ENCODE data around the gene C1orf210.

Gene C1orf210

GRCh38 chr1:43285269-43285990, at the start of gene C1orf210:
Gene C1orf210 (minus strand): TSS chr1:43285581. CDS start chr1:43283270, 2,311 bp downstream.
- H3K4me1 Mint-ChIP-seq, result no peaks in the 10 kb centered on the region
- peak within 1 kb of the TSS; percentile 82 to 86 (median 84) for H3K4me3 Mint-ChIP-seq
- H3K27ac Mint-ChIP-seq, result peak within 1 kb of the TSS; percentile 74 to 97 (median 84)
- peaks cover 19% of the 10 kb centered on the region for H3K27me3 Mint-ChIP-seq (ENCODE audit: low read depth)
- no peaks in the 10 kb centered on the region for H3K9me3 Mint-ChIP-seq
- no peaks in the 10 kb centered on the region for H3K36me3 Mint-ChIP-seq (ENCODE audit: low read depth)
- TF ChIP-seq CTCF (IDR thresholded peaks at IDR 0.05; ENCODE audit: unreplicated experiment in 3 of 3), result no peak

GRCh38 chr1:43334453-43335205, 49.2 kb upstream of the C1orf210 start:
- Mint-ChIP-seq H3K9me3 (no peaks in the 10 kb centered on the region), H3K36me3 (ENCODE audit: low read depth) (no peaks in the 10 kb centered on the region), H3K4me1 (peaks cover 6% of the 10 kb centered on the region), H3K27me3 (ENCODE audit: low read depth) (peaks cover 4% of the 10 kb centered on the region), H3K4me3 (no peak overlapping the region), H3K27ac (no peak overlapping the region)
- no peak for TF ChIP-seq CTCF (IDR thresholded peaks at IDR 0.05; ENCODE audit: unreplicated experiment in 3 of 3)

GRCh38 chr1:43331688-43332087, 46.3 kb upstream of the C1orf210 start:
- Mint-ChIP-seq H3K4me1 (peaks cover 6% of the 10 kb centered on the region), H3K27ac (no peak overlapping the region), H3K4me3 (no peak overlapping the region), H3K27me3 (ENCODE audit: low read depth) (no peaks in the 10 kb centered on the region), H3K9me3 (peaks cover 10% of the 10 kb centered on the region), H3K36me3 (ENCODE audit: low read depth) (no peaks in the 10 kb centered on the region)
- TF ChIP-seq CTCF (IDR thresholded peaks at IDR 0.05; ENCODE audit: unreplicated experiment in 3 of 3), result no peak

- Mint-ChIP-seq H3K27ac (peak overlapping the region in 2 of 3 experiments; percentile 22 to 25), H3K36me3 (ENCODE audit: low read depth) (no peaks in the 10 kb centered on the region), H3K4me3 (no peak overlapping the region), H3K4me1 (peaks cover 6% of the 10 kb centered on the region), H3K27me3 (ENCODE audit: low read depth) (no peaks in the 10 kb centered on the region), H3K9me3 (peaks cover 15% of the 10 kb centered on the region)
- TF ChIP-seq CTCF (IDR thresholded peaks at IDR 0.05; ENCODE audit: unreplicated experiment in 3 of 3), result no peak
Observed at GRCh38 chr1:43329995-43330751, 44.8 kb upstream of the C1orf210 start.

- H3K4me1 Mint-ChIP-seq, result peaks cover 6% of the 10 kb centered on the region
- H3K36me3 Mint-ChIP-seq (ENCODE audit: low read depth), result peaks cover 14% of the 10 kb centered on the region
- no peaks in the 10 kb centered on the region for H3K27me3 Mint-ChIP-seq (ENCODE audit: low read depth)
- TF ChIP-seq CTCF (IDR thresholded peaks at IDR 0.05; ENCODE audit: unreplicated experiment in 3 of 3), result no peak
- no peak overlapping the region for H3K27ac Mint-ChIP-seq
- no peak overlapping the region for H3K4me3 Mint-ChIP-seq
- peaks cover 25% of the 10 kb centered on the region for H3K9me3 Mint-ChIP-seq
Observed at GRCh38 chr1:43327549-43328292, 42.3 kb upstream of the C1orf210 start.

All from nephron (organoid).